Measurements from ENCODE around the gene HMCN1. TPM values are rescaled to one million over a fixed set of nuclear protein-coding genes. Genes with fewer than 3 reads are reported as not detected.
"Not testable (repeated sequence)": the region's sequence is repeated elsewhere in the genome, so short reads cannot be mapped to it uniquely, and the experiment has no call there.

The HMCN1 gene
- total and polyA plus RNA-seq, 2 donors: 0.50 to 0.85 TPM

DNA sequence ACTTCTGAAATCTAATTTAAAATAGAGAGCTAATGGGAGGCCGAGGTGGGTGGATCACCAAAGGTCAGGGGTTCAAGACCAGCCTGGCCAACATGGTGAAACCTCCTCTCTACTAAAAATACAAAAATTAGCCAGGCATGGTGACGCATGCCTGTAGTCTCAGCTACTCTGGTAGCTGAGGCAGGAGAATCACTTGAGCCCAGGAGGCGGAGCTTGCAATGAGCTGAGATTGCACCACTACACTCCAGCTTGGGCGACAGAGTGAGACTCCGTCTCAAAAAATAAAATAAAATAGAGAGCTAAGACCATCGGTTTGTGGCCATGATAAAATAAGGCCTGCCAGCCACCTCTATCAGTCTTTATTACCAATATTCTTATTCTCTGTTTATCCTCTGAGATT, 452.1 kb downstream of the HMCN1 start:
- H3K36me3 ChIP-seq (ENCODE audit: control insufficient read depth in 2 of 2, insufficient read depth in 2 of 2, low read length in 1 of 2); H3K27ac ChIP-seq (ENCODE audit: low read depth in 1 of 2, low read length in 1 of 2); H3K27me3 ChIP-seq (ENCODE audit: control insufficient read depth in 2 of 2, insufficient read depth in 1 of 2, low read length in 1 of 2); H3K9me3 ChIP-seq (ENCODE audit: control insufficient read depth in 2 of 2, insufficient read depth in 1 of 2, low read length in 1 of 2); H3K4me3 ChIP-seq (ENCODE audit: low read length in 2 of 2); DNase-seq (ENCODE audit: low read depth in 6 of 9, low spot score in 9 of 9): not testable (repeated sequence)
- H3K4me1 ChIP-seq (ENCODE audit: control insufficient read depth in 2 of 2, insufficient read depth in 2 of 2, low read length in 2 of 2): peaks cover 4 to 10% of the 10 kb centered on the region in 2 donors
- 88% methylated on average over 6 of the region's 6 CpGs for WGBS

DNA sequence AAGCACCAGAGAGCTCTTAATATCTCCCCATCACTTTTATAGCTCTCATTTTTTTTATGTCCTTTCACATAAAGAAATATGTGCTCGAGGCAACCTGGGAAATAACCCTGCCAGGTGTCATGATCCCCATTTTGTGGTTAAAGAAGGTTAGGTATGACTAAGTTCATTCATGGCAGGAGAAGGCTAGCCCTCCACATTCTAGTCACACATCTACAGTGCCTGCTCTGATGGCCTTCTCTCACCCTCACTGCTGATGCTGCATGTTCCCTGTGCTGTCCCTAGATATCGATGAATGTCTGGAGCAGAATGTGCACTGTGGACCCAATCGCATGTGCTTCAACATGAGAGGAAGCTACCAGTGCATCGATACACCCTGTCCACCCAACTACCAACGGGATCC, 453.4 kb downstream of the HMCN1 start:
- no peak overlapping the region for H3K27ac ChIP-seq (ENCODE audit: low read depth in 1 of 2, low read length in 1 of 2)
- H3K36me3 ChIP-seq (ENCODE audit: control insufficient read depth in 2 of 2, insufficient read depth in 2 of 2, low read length in 1 of 2): no peaks in the 10 kb centered on the region
- H3K27me3 ChIP-seq (ENCODE audit: control insufficient read depth in 2 of 2, insufficient read depth in 1 of 2, low read length in 1 of 2): peaks cover 0 to 7% of the 10 kb centered on the region in 2 donors
- no peaks in the 10 kb centered on the region for H3K9me3 ChIP-seq (ENCODE audit: control insufficient read depth in 2 of 2, insufficient read depth in 1 of 2, low read length in 1 of 2)
- peaks cover 4 to 10% of the 10 kb centered on the region in 2 donors for H3K4me1 ChIP-seq (ENCODE audit: control insufficient read depth in 2 of 2, insufficient read depth in 2 of 2, low read length in 2 of 2)
- H3K4me3 ChIP-seq (ENCODE audit: low read length in 2 of 2): no peak overlapping the region
- 93% methylated on average over 5 of the region's 5 CpGs for WGBS
- DNase-seq (ENCODE audit: low read depth in 6 of 9, low spot score in 9 of 9): no peak

DNA sequence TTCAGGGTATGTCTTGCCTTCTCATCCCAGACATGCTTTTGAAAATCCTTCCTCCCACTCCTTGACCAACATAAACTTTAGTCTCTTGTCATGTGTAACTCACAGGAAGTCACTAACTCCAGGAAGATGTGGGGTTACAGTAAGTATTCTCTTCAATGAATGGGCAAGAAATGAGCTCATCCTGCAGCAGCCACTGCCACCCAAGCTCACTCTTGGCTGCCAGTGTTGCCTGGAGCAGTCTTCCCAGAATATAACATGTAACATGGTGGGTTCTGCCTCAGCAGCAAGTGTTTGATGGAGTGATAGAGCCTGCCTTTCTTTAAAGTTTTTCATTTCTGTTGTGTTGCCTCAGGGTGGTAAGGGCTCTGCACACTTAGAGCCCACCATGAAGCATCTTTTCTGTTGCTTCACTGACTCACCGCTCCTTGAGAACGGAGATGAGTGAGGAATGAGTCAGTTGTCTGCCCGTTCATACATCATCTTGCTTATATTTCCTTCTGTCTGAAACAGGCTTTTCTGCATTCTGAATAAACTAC, 453.9 kb downstream of the HMCN1 start:
- H3K36me3 ChIP-seq (ENCODE audit: control insufficient read depth in 2 of 2, insufficient read depth in 2 of 2, low read length in 1 of 2): no peaks in the 10 kb centered on the region
- no peak for DNase-seq (ENCODE audit: low read depth in 6 of 9, low spot score in 9 of 9)
- H3K27ac ChIP-seq (ENCODE audit: low read depth in 1 of 2, low read length in 1 of 2): no peak overlapping the region
- peaks cover 0 to 10% of the 10 kb centered on the region in 2 donors for H3K27me3 ChIP-seq (ENCODE audit: control insufficient read depth in 2 of 2, insufficient read depth in 1 of 2, low read length in 1 of 2)
- no peaks in the 10 kb centered on the region for H3K9me3 ChIP-seq (ENCODE audit: control insufficient read depth in 2 of 2, insufficient read depth in 1 of 2, low read length in 1 of 2)
- H3K4me3 ChIP-seq (ENCODE audit: low read length in 2 of 2): no peak overlapping the region
- WGBS: 91% methylated on average over 3 of the region's 3 CpGs
- peaks cover 4 to 10% of the 10 kb centered on the region in 2 donors for H3K4me1 ChIP-seq (ENCODE audit: control insufficient read depth in 2 of 2, insufficient read depth in 2 of 2, low read length in 2 of 2)

DNA sequence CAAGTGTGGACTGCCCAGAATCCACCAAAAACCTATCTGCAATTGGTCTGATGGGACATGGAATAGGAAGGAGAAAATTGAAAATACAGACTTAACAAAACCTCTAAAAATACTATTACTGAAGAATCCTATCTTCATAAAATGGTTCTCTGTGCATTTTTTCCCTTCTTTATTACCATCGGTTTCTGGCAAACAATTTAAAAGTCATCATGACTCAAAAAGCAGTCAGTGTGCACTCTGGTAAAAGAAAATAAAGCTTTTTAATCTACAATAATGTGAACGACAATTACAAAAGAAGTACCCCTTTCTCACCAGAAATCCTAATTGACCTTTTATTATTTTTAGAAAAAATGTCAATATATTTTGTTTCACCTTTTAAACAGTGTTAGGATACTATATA, 454.5 kb downstream of the HMCN1 start:
- H3K27ac ChIP-seq (ENCODE audit: low read depth in 1 of 2, low read length in 1 of 2): no peak overlapping the region
- no peaks in the 10 kb centered on the region for H3K9me3 ChIP-seq (ENCODE audit: control insufficient read depth in 2 of 2, insufficient read depth in 1 of 2, low read length in 1 of 2)
- H3K36me3 ChIP-seq (ENCODE audit: control insufficient read depth in 2 of 2, insufficient read depth in 2 of 2, low read length in 1 of 2): no peaks in the 10 kb centered on the region
- peaks cover 2 to 5% of the 10 kb centered on the region in 2 donors for H3K4me1 ChIP-seq (ENCODE audit: control insufficient read depth in 2 of 2, insufficient read depth in 2 of 2, low read length in 2 of 2)
- H3K27me3 ChIP-seq (ENCODE audit: control insufficient read depth in 2 of 2, insufficient read depth in 1 of 2, low read length in 1 of 2): peaks cover 0 to 10% of the 10 kb centered on the region in 2 donors
- 96% methylated on average over 2 of the region's 2 CpGs for WGBS
- no peak overlapping the region for H3K4me3 ChIP-seq (ENCODE audit: low read length in 2 of 2)
- DNase-seq (ENCODE audit: low read depth in 6 of 9, low spot score in 9 of 9): no peak

DNA sequence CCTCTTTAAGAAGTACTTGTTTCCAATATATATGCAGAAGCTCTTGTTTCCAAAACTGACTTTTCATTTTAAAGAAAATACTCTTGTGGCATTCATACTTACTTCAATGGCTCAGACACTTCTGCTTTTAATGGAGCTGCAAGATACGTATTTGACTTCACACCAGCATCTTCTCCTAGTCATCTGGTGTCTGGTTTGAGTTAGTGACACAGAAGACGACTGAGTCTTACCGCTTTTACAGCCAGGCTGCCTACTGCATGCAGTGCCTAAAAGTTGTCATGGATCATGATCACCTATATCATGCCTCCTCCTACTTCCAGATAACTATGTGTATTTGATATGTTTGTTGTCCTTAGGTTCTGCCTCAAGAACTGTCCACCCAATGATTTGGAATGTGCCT, 455.0 kb downstream of the HMCN1 start:
- DNase-seq (ENCODE audit: low read depth in 6 of 9, low spot score in 9 of 9): no peak
- H3K4me3 ChIP-seq (ENCODE audit: low read length in 2 of 2): no peak overlapping the region
- no peak overlapping the region for H3K27ac ChIP-seq (ENCODE audit: low read depth in 1 of 2, low read length in 1 of 2)
- no peaks in the 10 kb centered on the region for H3K9me3 ChIP-seq (ENCODE audit: control insufficient read depth in 2 of 2, insufficient read depth in 1 of 2, low read length in 1 of 2)
- WGBS: 97% methylated on average over 3 of the region's 3 CpGs
- H3K4me1 ChIP-seq (ENCODE audit: control insufficient read depth in 2 of 2, insufficient read depth in 2 of 2, low read length in 2 of 2): peaks cover 0 to 3% of the 10 kb centered on the region in 2 donors
- no peaks in the 10 kb centered on the region for H3K36me3 ChIP-seq (ENCODE audit: control insufficient read depth in 2 of 2, insufficient read depth in 2 of 2, low read length in 1 of 2)
- peaks cover 0 to 10% of the 10 kb centered on the region in 2 donors for H3K27me3 ChIP-seq (ENCODE audit: control insufficient read depth in 2 of 2, insufficient read depth in 1 of 2, low read length in 1 of 2)

DNA sequence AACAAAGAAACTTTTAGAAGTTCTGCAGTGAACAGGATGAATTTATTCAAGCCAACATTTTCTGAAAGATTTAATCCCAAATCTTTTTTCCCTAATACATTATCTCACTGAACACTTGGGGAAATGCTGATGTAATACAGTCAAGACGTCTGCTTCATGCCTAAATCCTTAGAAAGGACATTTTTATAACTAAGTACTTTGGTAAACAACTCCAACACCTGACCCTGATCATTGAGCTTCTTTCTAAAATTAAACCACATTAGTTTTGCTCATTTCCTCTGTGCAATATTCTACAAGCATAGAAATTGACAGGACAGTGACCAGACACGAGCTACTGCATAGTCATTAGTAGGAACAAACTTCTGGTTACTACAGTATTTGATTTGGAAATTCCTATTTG, 457.3 kb downstream of the HMCN1 start:
- Histone ChIP-seq H3K27ac (ENCODE audit: low read depth in 1 of 2, low read length in 1 of 2) (no peak overlapping the region), H3K36me3 (ENCODE audit: control insufficient read depth in 2 of 2, insufficient read depth in 2 of 2, low read length in 1 of 2) (no peaks in the 10 kb centered on the region), H3K4me1 (ENCODE audit: control insufficient read depth in 2 of 2, insufficient read depth in 2 of 2, low read length in 2 of 2) (peaks cover 0 to 3% of the 10 kb centered on the region in 2 donors), H3K9me3 (ENCODE audit: control insufficient read depth in 2 of 2, insufficient read depth in 1 of 2, low read length in 1 of 2) (no peaks in the 10 kb centered on the region), H3K4me3 (ENCODE audit: low read length in 2 of 2) (no peak overlapping the region), H3K27me3 (ENCODE audit: control insufficient read depth in 2 of 2, insufficient read depth in 1 of 2, low read length in 1 of 2) (peaks cover 4 to 13% of the 10 kb centered on the region in 2 donors)
- WGBS: 86% methylated on average over 2 of the region's 2 CpGs
- no peak for DNase-seq (ENCODE audit: low read depth in 6 of 9, low spot score in 9 of 9)

DNA sequence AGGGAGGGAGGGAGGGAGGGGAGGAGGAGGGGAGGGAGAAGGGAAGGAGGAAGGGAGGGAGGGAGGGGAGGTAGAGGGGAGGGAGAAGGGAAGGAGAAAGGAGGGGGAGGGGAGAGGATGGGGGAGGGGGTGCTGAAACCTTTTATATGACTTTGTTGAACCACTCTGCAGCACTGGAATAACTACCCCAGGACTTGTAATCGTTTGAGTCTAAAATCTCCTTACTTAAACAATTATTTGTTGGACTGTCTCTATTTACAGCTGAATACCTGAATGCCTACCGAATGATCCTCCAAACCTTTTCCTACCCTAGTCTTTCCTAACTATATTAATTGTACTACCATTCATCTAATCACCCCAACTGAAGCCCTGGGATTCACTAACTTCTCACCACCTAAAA, 459.0 kb downstream of the HMCN1 start:
- over 99% methylated on average over 2 of the region's 2 CpGs for WGBS
- Histone ChIP-seq H3K4me1 (ENCODE audit: control insufficient read depth in 2 of 2, insufficient read depth in 2 of 2, low read length in 2 of 2) (no peaks in the 10 kb centered on the region), H3K27ac (ENCODE audit: low read depth in 1 of 2, low read length in 1 of 2) (no peak overlapping the region), H3K36me3 (ENCODE audit: control insufficient read depth in 2 of 2, insufficient read depth in 2 of 2, low read length in 1 of 2) (no peaks in the 10 kb centered on the region), H3K27me3 (ENCODE audit: control insufficient read depth in 2 of 2, insufficient read depth in 1 of 2, low read length in 1 of 2) (peaks cover 4 to 15% of the 10 kb centered on the region in 2 donors), H3K4me3 (ENCODE audit: low read length in 2 of 2) (no peak overlapping the region), H3K9me3 (ENCODE audit: control insufficient read depth in 2 of 2, insufficient read depth in 1 of 2, low read length in 1 of 2) (no peaks in the 10 kb centered on the region)
- no peak for DNase-seq (ENCODE audit: low read depth in 6 of 9, low spot score in 9 of 9)

DNA sequence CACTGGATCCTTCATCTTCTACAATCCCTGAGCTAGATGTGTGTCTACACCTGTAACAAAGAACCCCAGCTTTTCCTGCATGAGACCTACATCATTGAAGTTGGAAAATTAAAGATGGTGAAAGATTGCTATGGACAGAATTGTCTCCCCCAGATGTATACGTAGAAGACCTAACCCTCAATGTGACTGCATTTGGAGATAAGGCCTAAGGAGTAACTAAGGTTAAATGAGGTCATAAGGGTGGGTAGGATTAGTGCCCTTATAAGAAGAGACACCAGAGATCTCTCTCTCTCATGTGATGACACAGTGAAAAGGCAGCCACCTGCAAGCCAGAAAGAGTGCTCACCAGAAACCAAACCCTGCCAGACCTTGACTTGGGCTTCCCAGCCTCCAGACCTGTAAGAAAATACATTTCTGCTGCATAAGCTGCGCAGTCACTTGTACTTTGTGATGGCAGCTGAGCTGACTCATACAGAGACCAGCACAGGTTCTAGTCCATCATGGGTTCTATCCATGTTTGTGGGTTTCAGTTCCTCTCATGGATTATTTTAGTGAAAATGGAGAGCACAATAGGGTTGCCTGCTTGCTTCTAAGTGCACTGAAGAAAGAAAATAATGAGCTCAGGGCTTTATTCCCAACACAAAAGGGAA, 460.0 kb downstream of the HMCN1 start:
- H3K4me1 ChIP-seq (ENCODE audit: control insufficient read depth in 2 of 2, insufficient read depth in 2 of 2, low read length in 2 of 2): no peaks in the 10 kb centered on the region
- 98% methylated on average over 2 of the region's 2 CpGs for WGBS
- no peaks in the 10 kb centered on the region for H3K9me3 ChIP-seq (ENCODE audit: control insufficient read depth in 2 of 2, insufficient read depth in 1 of 2, low read length in 1 of 2)
- peaks cover 4 to 16% of the 10 kb centered on the region in 2 donors for H3K27me3 ChIP-seq (ENCODE audit: control insufficient read depth in 2 of 2, insufficient read depth in 1 of 2, low read length in 1 of 2)
- no peak overlapping the region for H3K27ac ChIP-seq (ENCODE audit: low read depth in 1 of 2, low read length in 1 of 2)
- no peak for DNase-seq (ENCODE audit: low read depth in 6 of 9, low spot score in 9 of 9)
- H3K36me3 ChIP-seq (ENCODE audit: control insufficient read depth in 2 of 2, insufficient read depth in 2 of 2, low read length in 1 of 2): no peaks in the 10 kb centered on the region
- no peak overlapping the region for H3K4me3 ChIP-seq (ENCODE audit: low read length in 2 of 2)

DNA sequence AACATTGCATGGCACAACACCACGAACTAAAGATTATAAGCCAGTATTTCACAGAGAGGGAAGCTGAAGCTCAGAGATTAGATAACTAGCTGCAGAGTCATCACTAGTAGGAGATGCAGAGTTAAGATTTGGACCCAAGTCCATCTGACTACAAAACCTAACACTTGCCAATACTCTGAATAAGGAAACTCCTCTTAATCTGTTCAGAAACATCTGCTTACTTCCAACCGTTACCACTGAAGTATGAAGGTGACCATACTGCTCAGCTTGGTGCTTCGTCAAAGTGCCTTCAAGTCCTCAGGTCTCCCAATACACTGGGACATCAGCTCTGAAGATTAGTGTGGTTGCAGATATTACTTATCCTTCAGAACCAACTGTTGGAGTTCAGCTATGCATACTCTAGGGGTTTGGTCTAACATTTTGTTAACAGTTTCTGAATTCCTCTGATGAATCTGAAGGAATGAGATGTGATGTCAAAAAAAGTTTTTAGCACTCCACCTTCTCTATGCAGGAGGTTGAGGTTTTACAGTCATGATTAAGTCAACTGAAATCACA, 461.3 kb downstream of the HMCN1 start:
- WGBS: 88% methylated on average over 3 of the region's 3 CpGs
- Histone ChIP-seq H3K4me1 (ENCODE audit: control insufficient read depth in 2 of 2, insufficient read depth in 2 of 2, low read length in 2 of 2) (no peaks in the 10 kb centered on the region), H3K36me3 (ENCODE audit: control insufficient read depth in 2 of 2, insufficient read depth in 2 of 2, low read length in 1 of 2) (no peaks in the 10 kb centered on the region), H3K27ac (ENCODE audit: low read depth in 1 of 2, low read length in 1 of 2) (no peak overlapping the region), H3K9me3 (ENCODE audit: control insufficient read depth in 2 of 2, insufficient read depth in 1 of 2, low read length in 1 of 2) (no peaks in the 10 kb centered on the region), H3K4me3 (ENCODE audit: low read length in 2 of 2) (no peak overlapping the region), H3K27me3 (ENCODE audit: control insufficient read depth in 2 of 2, insufficient read depth in 1 of 2, low read length in 1 of 2) (peaks cover 4 to 17% of the 10 kb centered on the region in 2 donors)
- no peak for DNase-seq (ENCODE audit: low read depth in 6 of 9, low spot score in 9 of 9)
